Femur (tissue), 1 donor: ENCODE data around the gene SIRT1.
A peak's percentile ranks its signal among the peaks of the same experiment; 100 is the strongest.
"Not testable (repeated sequence)": the region's sequence is repeated elsewhere in the genome, so short reads cannot be mapped to it uniquely, and the experiment has no call there.

Source experiments
- DNase-seq: peaks from one replicate; pipeline ENCODE4 v3.0.0-alpha.2; 2017

Gene SIRT1

DNA sequence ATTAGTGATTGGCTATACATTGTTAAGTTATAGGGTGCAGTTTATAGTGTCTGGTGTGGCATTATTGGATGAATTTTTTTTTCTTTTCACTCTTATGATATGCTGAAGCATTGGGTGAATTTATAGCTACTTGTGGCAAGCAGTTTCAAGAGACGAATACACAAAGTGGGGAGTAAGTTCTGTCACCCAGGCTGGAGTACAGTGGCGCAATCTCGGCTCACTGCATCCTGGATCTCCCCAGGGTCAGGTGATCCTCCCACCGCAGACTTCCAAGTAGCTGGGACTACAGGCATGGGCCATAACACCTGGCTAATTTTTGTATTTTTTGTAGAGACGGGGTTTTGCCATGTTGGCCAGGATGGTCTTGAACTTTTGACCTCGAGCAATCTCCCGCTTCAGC, 6.3 kb upstream of the SIRT1 start:
- no peak for DNase-seq

- DNase-seq, result no peak
These were observed 645 bp upstream of the SIRT1 start for GRCh38 chr10:67883710-67884312.

- DNase-seq, result peak; percentile 90
These were observed 600 bp downstream of the SIRT1 start for GRCh38 chr10:67884842-67885670.

GRCh38 chr10:67893637-67894036, 9.2 kb downstream of the SIRT1 start:
- no peak for DNase-seq

GRCh38 chr10:67903581-67903980, 19.1 kb downstream of the SIRT1 start:
- DNase-seq, result no peak

GRCh38 chr10:67912331-67912946, 28.0 kb downstream of the SIRT1 start:
- DNase-seq, result no peak

DNA sequence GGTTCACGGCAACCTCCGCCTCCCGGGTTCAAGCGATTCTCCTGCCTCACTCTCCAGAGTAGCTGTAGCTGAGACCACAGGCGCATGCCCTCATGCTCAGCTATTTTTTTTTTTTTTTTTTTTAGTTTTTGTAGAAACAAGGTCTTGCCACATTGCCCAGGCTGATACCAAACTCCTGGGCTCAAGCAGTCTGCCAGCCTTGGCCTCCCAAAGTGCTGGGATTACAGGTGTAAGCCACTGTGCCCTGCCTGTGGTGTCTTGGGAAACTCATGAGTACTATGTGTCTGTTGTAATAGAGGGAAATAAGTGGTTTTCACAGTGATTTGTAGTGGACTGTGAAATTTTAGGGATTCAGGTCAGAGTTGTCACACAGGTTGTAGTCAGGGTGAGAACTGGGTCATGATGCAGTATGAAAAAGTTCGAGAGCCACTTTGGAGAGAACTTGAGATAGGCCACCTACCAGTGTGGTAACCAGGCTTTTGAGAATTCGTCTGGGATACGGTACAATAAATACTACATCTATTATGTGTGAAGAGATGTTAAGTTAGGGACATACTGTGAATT, 30.4 kb downstream of the SIRT1 start:
- no peak for DNase-seq

- no peak for DNase-seq
These were observed 32.7 kb downstream of the SIRT1 start for GRCh38 chr10:67917169-67917568.

DNA sequence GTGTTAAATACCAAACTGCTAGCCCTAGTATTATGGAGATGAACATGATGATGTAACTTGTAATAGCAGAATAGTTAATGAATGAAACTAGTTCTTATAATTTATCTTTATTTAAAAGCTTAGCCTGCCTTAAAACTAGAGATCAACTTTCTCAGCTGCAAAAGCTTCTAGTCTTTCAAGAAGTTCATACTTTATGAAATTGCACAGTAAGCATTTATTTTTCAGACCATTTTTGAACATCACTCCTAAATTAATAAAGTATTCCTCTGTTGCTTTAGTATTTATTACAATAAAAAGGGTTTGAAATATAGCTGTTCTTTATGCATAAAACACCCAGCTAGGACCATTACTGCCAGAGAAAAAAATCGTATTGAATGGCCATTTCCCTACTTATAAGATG, 33.2 kb downstream of the SIRT1 start:
- DNase-seq, result no peak

DNA sequence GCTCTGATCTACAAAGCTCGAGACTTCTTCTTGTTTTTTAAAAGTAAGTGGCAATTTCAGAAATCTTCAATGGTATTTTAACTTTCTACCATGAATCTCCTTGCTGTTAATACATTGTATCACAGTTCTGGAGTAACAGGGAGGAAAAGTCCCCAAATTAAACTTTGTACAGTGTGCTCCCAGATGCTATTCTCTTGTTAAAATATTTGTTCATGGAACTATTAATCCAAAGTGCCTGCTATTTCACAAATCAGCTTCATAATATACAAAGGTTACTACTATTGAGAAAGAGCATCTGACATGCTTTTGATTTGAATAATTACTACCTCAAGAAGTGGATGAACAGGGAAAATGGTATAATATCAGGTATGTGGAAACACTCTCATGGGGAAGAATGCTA, 36.6 kb downstream of the SIRT1 start:
- no peak for DNase-seq

- DNase-seq, result no peak
These were observed 39.1 kb downstream of the SIRT1 start for GRCh38 chr10:67923551-67923950.

DNA sequence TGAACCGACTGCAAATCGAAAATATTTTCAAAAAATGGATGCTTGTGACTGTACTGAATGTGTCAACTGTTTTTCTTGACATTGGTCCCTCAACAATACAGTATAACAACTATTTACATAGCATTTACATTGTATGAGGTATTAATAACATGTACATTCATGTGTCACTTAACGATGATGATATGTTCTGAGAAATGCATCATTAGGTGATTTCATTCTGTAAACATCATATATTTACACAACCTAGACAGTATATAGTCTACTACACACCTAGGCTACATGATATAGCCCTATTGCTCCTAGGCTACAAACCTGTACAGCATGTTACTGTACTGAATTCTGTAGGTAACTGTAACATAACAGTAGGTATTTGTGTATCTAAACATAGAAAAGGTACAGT, 39.7 kb downstream of the SIRT1 start:
- DNase-seq, result no peak

DNA sequence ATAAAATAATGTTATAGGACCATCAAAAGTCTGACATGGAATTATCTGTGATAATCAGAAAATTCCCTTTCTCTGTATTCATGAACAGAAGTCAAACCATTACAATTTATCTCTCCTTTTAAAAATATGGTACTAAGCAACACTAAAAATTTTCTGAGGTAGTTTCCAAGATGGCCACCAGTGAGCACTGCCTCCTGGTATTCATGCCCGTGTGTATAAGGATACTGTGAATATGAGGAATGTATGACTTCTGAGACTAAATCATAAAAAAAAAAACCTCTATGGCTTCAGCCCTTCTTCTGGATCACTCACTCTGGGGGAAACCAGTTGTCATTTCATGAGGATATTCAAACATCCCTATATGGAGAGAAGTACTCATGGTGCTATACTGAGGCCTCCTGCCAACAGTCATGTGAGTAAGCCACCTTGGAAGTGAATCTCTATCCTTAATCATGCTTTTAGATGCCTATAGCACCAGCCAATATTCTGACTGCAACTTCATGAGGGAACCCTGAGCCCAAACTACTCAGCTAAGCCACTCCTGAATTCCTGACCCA, 41.1 kb downstream of the SIRT1 start:
- DNase-seq, result no peak

DNA sequence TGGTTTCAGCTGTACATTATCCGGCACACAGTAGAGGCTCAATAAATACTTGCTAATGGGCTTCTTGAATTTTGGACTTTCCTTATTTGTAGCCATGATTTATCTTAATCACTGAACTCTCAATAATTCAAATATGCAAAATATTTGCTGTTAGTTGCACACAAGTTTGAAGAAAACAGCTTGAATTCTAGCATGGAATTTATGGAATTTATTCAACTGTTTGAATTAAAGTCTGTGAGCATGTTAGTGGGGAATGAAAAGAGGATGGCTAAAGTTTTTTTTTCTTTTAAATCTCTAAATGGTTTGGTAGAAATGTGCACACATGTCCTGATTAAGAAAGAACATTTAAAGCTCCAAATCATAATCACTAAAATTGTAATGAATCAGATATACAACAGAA, 42.5 kb downstream of the SIRT1 start:
- no peak for DNase-seq

GRCh38 chr10:67933199-67933598, 48.7 kb downstream of the SIRT1 start:
- no peak for DNase-seq

DNA sequence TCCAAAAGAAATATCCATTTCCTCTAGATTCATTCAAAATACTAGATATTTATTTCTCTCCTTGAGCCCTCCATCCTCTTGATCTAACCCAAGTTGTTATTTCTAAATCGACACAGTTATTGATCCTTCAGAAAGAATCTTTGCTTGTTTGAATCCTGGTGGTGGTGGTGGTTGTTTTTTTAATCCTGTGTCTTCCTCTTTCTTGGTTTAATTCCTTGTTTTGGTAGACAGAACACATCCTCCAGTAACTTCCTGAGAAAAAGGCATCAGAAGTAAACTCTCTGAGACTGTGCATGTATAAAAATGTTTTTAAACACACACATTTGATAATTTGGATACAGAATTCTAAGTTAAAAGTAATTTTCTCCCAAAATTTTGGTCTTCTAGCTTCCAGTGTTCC, 49.9 kb downstream of the SIRT1 start:
- DNase-seq, result no peak

DNA sequence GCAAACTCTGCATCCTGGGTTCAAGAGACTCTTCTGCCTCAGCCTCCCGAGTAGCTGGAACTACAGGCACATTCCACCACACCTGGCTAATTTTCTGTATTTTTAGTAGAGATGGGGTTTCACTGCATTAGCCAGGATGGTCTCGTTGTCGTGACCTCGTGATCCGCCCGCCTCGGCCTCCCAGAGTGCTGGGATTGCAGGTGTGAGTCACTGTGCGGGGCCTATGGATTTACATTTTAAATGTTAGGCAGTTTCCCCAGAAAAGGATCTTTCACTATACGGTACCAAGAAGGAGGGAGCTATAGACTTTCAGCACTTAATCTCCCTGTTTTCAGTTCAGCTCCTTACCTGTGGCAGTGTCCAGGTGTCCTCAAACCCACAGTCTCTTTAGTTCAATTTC, 50.8 kb downstream of the SIRT1 start:
- DNase-seq, result no peak

- no peak for DNase-seq
These were observed 52.0 kb downstream of the SIRT1 start for GRCh38 chr10:67936416-67936815.

DNA sequence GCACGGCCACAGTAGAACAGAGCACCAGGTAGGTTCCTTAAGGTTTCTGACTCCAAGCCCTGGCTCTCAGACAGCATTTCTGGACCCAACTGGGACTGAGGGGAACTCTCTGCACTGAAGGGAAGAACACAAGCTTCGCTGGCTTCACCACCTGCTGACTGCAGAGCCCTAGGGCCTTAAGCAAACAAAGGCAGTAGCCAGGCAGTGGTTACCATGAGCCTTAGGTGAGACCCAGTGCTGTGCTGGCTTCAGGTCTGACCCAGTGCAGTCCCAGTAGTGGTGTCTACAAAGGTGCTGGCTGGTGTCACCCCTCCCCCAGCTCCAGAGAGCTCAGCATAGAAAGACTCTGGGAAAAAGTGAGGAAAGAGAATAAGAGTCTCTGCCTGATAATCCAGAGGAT, 59.5 kb downstream of the SIRT1 start:
- DNase-seq, result no peak

DNA sequence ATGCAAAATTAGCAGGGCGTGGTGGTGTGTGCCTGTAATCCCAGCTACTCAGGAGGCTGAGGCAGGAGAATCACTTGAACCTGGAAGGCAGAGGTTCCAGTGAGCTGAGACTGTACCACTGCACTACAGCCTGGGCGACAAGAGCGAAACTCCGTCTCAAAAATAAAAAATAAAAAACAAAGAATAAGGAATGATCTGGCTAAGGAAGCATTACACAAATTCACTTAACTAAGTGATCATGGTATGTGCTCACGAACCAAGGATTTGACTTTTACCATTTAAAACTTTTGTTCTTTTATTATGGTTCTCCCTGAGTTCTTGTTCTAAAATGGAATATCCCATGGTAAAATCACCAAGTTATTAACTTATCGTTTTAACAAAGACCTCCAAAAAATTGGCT, 71.2 kb downstream of the SIRT1 start:
- no peak for DNase-seq

GRCh38 chr10:67959839-67960476, 75.5 kb downstream of the SIRT1 start:
- DNase-seq, result no peak

GRCh38 chr10:67965456-67965855, 81.0 kb downstream of the SIRT1 start:
- no peak for DNase-seq

DNA sequence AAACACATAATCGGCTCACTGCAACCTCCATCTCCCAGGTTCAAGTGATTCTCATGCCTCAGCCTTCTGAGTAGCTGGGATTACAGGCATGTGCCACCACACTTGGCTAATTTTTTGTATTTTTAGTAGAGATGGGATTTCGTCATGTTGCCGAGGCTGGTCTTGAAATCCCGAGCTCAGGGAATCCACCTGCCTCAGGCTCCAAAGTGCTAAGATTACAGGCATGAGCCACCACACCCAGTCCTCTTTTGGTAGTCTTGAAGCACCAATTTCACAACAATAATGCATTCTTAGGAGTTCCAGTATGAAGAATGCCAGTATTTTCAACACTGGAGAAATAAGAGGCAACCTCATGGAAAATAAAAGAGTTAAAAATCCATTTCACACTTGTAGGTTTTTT, 81.6 kb downstream of the SIRT1 start:
- DNase-seq, result not testable (repeated sequence)
